ENCODE measurements around the gene LBP. TPM values are rescaled to one million over a fixed set of nuclear protein-coding genes. Genes with fewer than 3 reads are reported as not detected.

The LBP gene
- total RNA-seq, 5 donors from 2014 or later (not counting 1 experiment from before 2014, with no cell fraction given): 0.32 TPM; not detected in 4

DNA sequence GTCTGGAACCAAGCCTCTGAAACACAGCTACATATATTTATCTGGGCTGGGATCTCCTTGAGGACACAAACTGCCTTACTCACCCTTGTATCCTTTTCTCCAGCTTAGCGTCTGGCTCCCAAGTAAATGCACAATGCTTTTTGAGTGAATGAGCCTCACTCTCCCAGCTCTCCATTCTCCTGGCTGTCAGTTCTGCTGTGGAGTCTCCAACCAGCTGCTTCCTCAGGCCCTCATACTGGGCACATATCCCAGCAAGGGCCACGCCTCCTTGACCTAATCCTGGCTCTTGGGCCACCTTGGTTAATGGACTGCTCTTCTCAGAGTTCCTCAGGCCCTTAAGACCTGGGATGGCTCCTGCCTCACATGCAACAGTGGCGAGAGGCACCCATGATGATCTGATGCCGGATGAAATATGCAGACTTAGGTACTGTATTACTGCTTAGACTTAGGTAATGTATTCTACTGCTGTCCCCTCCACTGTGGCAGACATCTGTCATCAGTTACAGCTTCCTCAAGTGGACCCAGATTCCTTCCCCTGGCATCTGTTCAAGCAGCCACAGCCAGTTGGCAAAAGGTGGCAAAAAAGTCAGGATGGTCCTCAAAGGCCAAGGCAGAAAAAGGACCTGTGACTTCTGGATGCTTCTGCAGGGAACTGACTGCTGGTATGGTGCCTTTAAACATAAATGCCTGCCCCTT, 72.4 kb downstream of the LBP start:
- 90% methylated on average over 4 of the region's 4 CpGs for WGBS (ENCODE audit: insufficient coverage)
- Mint-ChIP-seq H3K36me3 (peaks cover 77% of the 10 kb centered on the region), H3K27ac (no peak overlapping the region), H3K27me3 (no peaks in the 10 kb centered on the region), H3K9me3 (peaks cover 0 to 7% (median 0%) of the 10 kb centered on the region in 3 donors), H3K4me1 (peaks cover 0 to 4% (median 0%) of the 10 kb centered on the region in 3 donors), H3K4me3 (no peak overlapping the region)
- peak in 1 of 4 experiments; percentile 23 for ATAC-seq (replicated peaks in 1 of 4)
- POLR2A ChIA-PET: no interaction called here
- Histone ChIP-seq H3K27me3 (replicated peaks in 1 of 2; ENCODE audit: control insufficient read depth in 2 of 2, extremely low read depth in 1 of 2, insufficient read depth in 2 of 2, low read length in 1 of 2) (no peaks in the 10 kb centered on the region), H3K36me3 (ENCODE audit: control insufficient read depth in 2 of 2, extremely low read depth in 1 of 2, insufficient read depth in 1 of 2, low read length in 1 of 2) (peaks cover 9 to 65% of the 10 kb centered on the region in 2 donors), H3K4me3 (ENCODE audit: control insufficient read depth in 1 of 2, extremely low read depth in 1 of 2, low read length in 1 of 2) (no peak overlapping the region), H3K27ac (ENCODE audit: low read length) (no peak overlapping the region), H3K9me3 (no peaks in the 10 kb centered on the region), H3K4me1 (ENCODE audit: control insufficient read depth in 1 of 2, extremely low read depth in 1 of 2, insufficient read depth in 2 of 2, low read length in 2 of 2) (no peaks in the 10 kb centered on the region)
- CTCF ChIA-PET: no interaction called here
- no peak for DNase-seq

- Histone ChIP-seq H3K27ac (ENCODE audit: low read length) (no peak overlapping the region), H3K4me1 (ENCODE audit: control insufficient read depth in 1 of 2, extremely low read depth in 1 of 2, insufficient read depth in 2 of 2, low read length in 2 of 2) (no peaks in the 10 kb centered on the region), H3K9me3 (no peaks in the 10 kb centered on the region), H3K36me3 (ENCODE audit: control insufficient read depth in 2 of 2, extremely low read depth in 1 of 2, insufficient read depth in 1 of 2, low read length in 1 of 2) (peaks cover 6 to 74% of the 10 kb centered on the region in 2 donors), H3K27me3 (replicated peaks in 1 of 2; ENCODE audit: control insufficient read depth in 2 of 2, extremely low read depth in 1 of 2, insufficient read depth in 2 of 2, low read length in 1 of 2) (no peaks in the 10 kb centered on the region), H3K4me3 (ENCODE audit: control insufficient read depth in 1 of 2, extremely low read depth in 1 of 2, low read length in 1 of 2) (no peak overlapping the region)
- Mint-ChIP-seq H3K4me3 (no peak overlapping the region), H3K4me1 (peaks cover 5 to 11% (median 7%) of the 10 kb centered on the region in 3 donors), H3K36me3 (peaks cover 73% of the 10 kb centered on the region), H3K27ac (no peak overlapping the region), H3K9me3 (peaks cover 0 to 7% (median 0%) of the 10 kb centered on the region in 3 donors), H3K27me3 (no peaks in the 10 kb centered on the region)
- DNase-seq (no peak), ATAC-seq (replicated peaks in 1 of 4) (no peak)
- ChIA-PET CTCF (no interaction called here), POLR2A (interaction anchor here in 1 of 2 donors (0.5 kb wide), 1 partner anchor 372 kb away, joined by 3 read pairs; no protein-coding TSS in a partner anchor)
- 96% methylated on average over 5 of the region's 9 CpGs for WGBS (ENCODE audit: insufficient coverage)
Measured at GRCh38 chr20:38420388-38421085, 74.3 kb downstream of the LBP start.

GRCh38 chr20:38421915-38422314, 75.6 kb downstream of the LBP start:
- Mint-ChIP-seq H3K36me3 (peaks cover 70% of the 10 kb centered on the region), H3K27ac (no peak overlapping the region), H3K9me3 (no peaks in the 10 kb centered on the region), H3K4me3 (no peak overlapping the region), H3K27me3 (no peaks in the 10 kb centered on the region), H3K4me1 (peaks cover 8 to 16% (median 8%) of the 10 kb centered on the region in 3 donors)
- Histone ChIP-seq H3K4me3 (ENCODE audit: control insufficient read depth in 1 of 2, extremely low read depth in 1 of 2, low read length in 1 of 2) (no peak overlapping the region), H3K36me3 (ENCODE audit: control insufficient read depth in 2 of 2, extremely low read depth in 1 of 2, insufficient read depth in 1 of 2, low read length in 1 of 2) (peaks cover 19 to 80% of the 10 kb centered on the region in 2 donors), H3K4me1 (ENCODE audit: control insufficient read depth in 1 of 2, extremely low read depth in 1 of 2, insufficient read depth in 2 of 2, low read length in 2 of 2) (no peaks in the 10 kb centered on the region), H3K9me3 (no peaks in the 10 kb centered on the region), H3K27ac (ENCODE audit: low read length) (no peak overlapping the region), H3K27me3 (replicated peaks in 1 of 2; ENCODE audit: control insufficient read depth in 2 of 2, extremely low read depth in 1 of 2, insufficient read depth in 2 of 2, low read length in 1 of 2) (no peaks in the 10 kb centered on the region)
- POLR2A ChIA-PET: no interaction called here
- CTCF ChIA-PET: no interaction called here
- WGBS (ENCODE audit: insufficient coverage): 83% methylated on average over 9 of the region's 10 CpGs
- no peak for DNase-seq
- no peak for ATAC-seq (replicated peaks in 1 of 4)

GRCh38 chr20:38423541-38423940, 77.3 kb downstream of the LBP start:
- Histone ChIP-seq H3K36me3 (ENCODE audit: control insufficient read depth in 2 of 2, extremely low read depth in 1 of 2, insufficient read depth in 1 of 2, low read length in 1 of 2) (peaks cover 21 to 92% of the 10 kb centered on the region in 2 donors), H3K4me1 (ENCODE audit: control insufficient read depth in 1 of 2, extremely low read depth in 1 of 2, insufficient read depth in 2 of 2, low read length in 2 of 2) (no peaks in the 10 kb centered on the region), H3K4me3 (ENCODE audit: control insufficient read depth in 1 of 2, extremely low read depth in 1 of 2, low read length in 1 of 2) (no peak overlapping the region), H3K27ac (ENCODE audit: low read length) (no peak overlapping the region), H3K27me3 (replicated peaks in 1 of 2; ENCODE audit: control insufficient read depth in 2 of 2, extremely low read depth in 1 of 2, insufficient read depth in 2 of 2, low read length in 1 of 2) (no peaks in the 10 kb centered on the region), H3K9me3 (no peaks in the 10 kb centered on the region)
- Mint-ChIP-seq H3K36me3 (peaks cover 76% of the 10 kb centered on the region), H3K27me3 (no peaks in the 10 kb centered on the region), H3K9me3 (no peaks in the 10 kb centered on the region), H3K4me1 (peaks cover 14 to 21% (median 20%) of the 10 kb centered on the region in 3 donors), H3K4me3 (no peak overlapping the region), H3K27ac (peak overlapping the region in 1 of 2 donors; percentile 40)
- WGBS (ENCODE audit: insufficient coverage): no CpG with 5 or more reads among the region's 4 CpGs
- ATAC-seq (replicated peaks in 1 of 4) (no peak), DNase-seq (no peak)
- CTCF ChIA-PET: interaction anchor here (0.6 to 1.0 kb wide), 2 partner anchors 11 to 320 kb away, joined by 3 to 5 read pairs; no protein-coding TSS in a partner anchor
- POLR2A ChIA-PET: interaction anchor here in 1 of 2 donors (0.7 kb wide), 1 partner anchor 12 kb away, joined by 5 read pairs; the partner anchor contains the start of gene SNHG17

DNA sequence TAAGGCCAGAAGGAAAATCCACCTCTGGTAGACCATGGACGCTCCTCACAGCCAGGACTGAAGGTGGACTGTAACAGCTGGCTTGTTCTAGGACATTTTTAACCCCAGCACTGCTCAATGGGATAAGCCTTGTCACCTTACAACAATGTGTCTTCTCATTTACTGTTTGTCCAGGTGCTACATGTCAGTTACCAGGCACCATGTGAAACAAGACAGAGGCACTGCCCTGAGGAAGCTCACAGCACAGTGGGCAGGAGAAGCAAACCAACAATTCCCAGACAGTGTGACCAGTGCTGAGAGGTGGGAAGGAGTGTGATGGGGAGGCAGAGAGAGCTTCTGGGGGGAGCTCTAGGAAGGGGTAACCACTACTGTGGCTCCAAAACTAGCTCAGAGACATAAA, 78.1 kb downstream of the LBP start:
- peaks cover 78% of the 10 kb centered on the region for H3K36me3 Mint-ChIP-seq
- Histone ChIP-seq H3K4me3 (ENCODE audit: control insufficient read depth in 1 of 2, extremely low read depth in 1 of 2, low read length in 1 of 2) (no peak overlapping the region), H3K36me3 (ENCODE audit: control insufficient read depth in 2 of 2, extremely low read depth in 1 of 2, insufficient read depth in 1 of 2, low read length in 1 of 2) (peaks cover 20 to 95% of the 10 kb centered on the region in 2 donors), H3K27ac (ENCODE audit: low read length) (no peak overlapping the region), H3K27me3 (replicated peaks in 1 of 2; ENCODE audit: control insufficient read depth in 2 of 2, extremely low read depth in 1 of 2, insufficient read depth in 2 of 2, low read length in 1 of 2) (no peaks in the 10 kb centered on the region), H3K4me1 (ENCODE audit: control insufficient read depth in 1 of 2, extremely low read depth in 1 of 2, insufficient read depth in 2 of 2, low read length in 2 of 2) (no peaks in the 10 kb centered on the region), H3K9me3 (no peaks in the 10 kb centered on the region)
- ATAC-seq (replicated peaks in 1 of 4): no peak
- peaks cover 21 to 28% (median 26%) of the 10 kb centered on the region in 3 donors for H3K4me1 Mint-ChIP-seq
- ChIA-PET POLR2A (no interaction called here), CTCF (interaction anchor here in 1 of 2 donors (1.9 kb wide), 1 partner anchor 10 kb away, joined by 5 read pairs; the partner anchor contains the start of gene SNHG17)
- H3K27ac Mint-ChIP-seq: no peak overlapping the region
- DNase-seq: no peak
- H3K4me3 Mint-ChIP-seq: no peak overlapping the region
- H3K9me3 Mint-ChIP-seq: no peaks in the 10 kb centered on the region
- WGBS (ENCODE audit: insufficient coverage): 100% methylated on average over 1 of the region's 1 CpG
- no peaks in the 10 kb centered on the region for H3K27me3 Mint-ChIP-seq

DNA sequence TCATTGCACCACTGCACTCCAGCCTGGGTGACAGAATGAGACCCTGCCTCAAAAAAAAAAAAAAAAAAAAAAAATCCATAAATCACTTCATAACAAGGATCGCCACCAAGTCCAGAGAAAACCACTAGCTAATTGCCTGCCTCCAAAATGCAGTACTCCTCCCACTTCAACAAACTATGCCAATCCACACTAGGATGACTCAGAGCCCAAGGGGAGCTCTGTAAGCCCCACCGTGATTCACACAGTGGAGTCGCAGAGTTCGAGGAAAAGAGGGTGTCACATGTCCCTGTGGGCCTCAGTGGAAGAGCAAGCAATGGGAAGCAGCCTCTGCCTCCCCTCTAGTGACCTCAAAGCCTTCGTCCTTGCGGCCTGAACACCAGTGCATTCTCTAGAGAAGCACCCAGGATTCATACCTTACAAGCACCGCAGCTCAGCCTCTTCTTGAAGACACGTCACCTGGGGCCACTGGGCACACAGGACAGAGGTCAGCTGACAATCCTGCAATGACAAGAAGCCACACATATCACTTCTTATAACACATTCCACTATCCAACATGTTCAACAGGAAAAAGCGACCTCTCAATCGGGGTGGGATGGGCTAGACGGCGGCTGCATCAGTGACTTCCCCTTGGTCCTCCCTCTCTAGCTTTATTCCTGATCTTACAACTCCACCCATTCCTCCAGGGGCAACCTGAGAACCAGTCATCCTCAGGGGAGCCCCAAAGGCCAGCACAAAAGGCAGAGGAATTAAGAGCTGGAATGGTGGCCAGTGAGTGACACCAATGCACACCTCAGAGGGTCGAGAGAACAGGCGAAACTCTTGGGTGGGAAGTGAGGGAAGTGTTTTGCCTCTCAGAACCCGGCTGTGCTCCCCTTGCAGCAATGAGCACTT, 80.0 kb downstream of the LBP start:
- no peaks in the 10 kb centered on the region for H3K27me3 ChIP-seq (replicated peaks in 1 of 2; ENCODE audit: control insufficient read depth in 2 of 2, extremely low read depth in 1 of 2, insufficient read depth in 2 of 2, low read length in 1 of 2)
- DNase-seq: no peak
- Mint-ChIP-seq H3K4me1 (peaks cover 31 to 40% (median 38%) of the 10 kb centered on the region in 3 donors), H3K4me3 (no peak overlapping the region), H3K9me3 (no peaks in the 10 kb centered on the region), H3K27ac (no peak overlapping the region), H3K36me3 (peaks cover 73% of the 10 kb centered on the region), H3K27me3 (no peaks in the 10 kb centered on the region)
- ChIA-PET POLR2A (no interaction called here), CTCF (interaction anchor here (0.7 to 1.9 kb wide), 2 partner anchors 9 to 628 kb away, joined by 3 to 5 read pairs; partner anchors contain the start of gene SNHG17 (in 1 of the 2))
- H3K36me3 ChIP-seq (ENCODE audit: control insufficient read depth in 2 of 2, extremely low read depth in 1 of 2, insufficient read depth in 1 of 2, low read length in 1 of 2): peaks cover 18 to 92% of the 10 kb centered on the region in 2 donors
- WGBS (ENCODE audit: insufficient coverage): 93% methylated on average over 8 of the region's 15 CpGs
- H3K4me3 ChIP-seq (ENCODE audit: control insufficient read depth in 1 of 2, extremely low read depth in 1 of 2, low read length in 1 of 2): no peak overlapping the region
- H3K4me1 ChIP-seq (ENCODE audit: control insufficient read depth in 1 of 2, extremely low read depth in 1 of 2, insufficient read depth in 2 of 2, low read length in 2 of 2): no peaks in the 10 kb centered on the region
- ATAC-seq (replicated peaks in 1 of 4): no peak
- no peak overlapping the region for H3K27ac ChIP-seq (ENCODE audit: low read length)
- no peaks in the 10 kb centered on the region for H3K9me3 ChIP-seq
